Measurements from ENCODE around the gene ZNF839.

Gene ZNF839

GRCh38 chr14:102374264-102374663, 54.7 kb downstream of the ZNF839 start:
- Histone ChIP-seq H3K9ac (ENCODE audit: low read length) (no peak overlapping the region), H3K36me3 (ENCODE audit: low read length) (no peaks in the 10 kb centered on the region), H3F3A (ENCODE audit: insufficient read depth) (no peaks in the 10 kb centered on the region), H2AFZ (ENCODE audit: low read depth, low read length, severe bottlenecking) (no peak overlapping the region), H3K9me3 (ENCODE audit: insufficient read depth, low read length) (no peaks in the 10 kb centered on the region), H3K4me3 (ENCODE audit: insufficient read depth, low read length, poor library complexity, severe bottlenecking) (no peak overlapping the region), H3K27ac (ENCODE audit: low read depth, low read length) (no peak overlapping the region), H3K27me3 (ENCODE audit: low read length) (no peaks in the 10 kb centered on the region), H3K79me2 (ENCODE audit: insufficient read depth, low read length) (no peaks in the 10 kb centered on the region), H3K9me2 (replicated peaks; ENCODE audit: insufficient read depth, low read length) (no peaks in the 10 kb centered on the region), H3K4me2 (ENCODE audit: low read depth, low read length, poor library complexity, severe bottlenecking) (no peak overlapping the region), H4K20me1 (ENCODE audit: low read depth, low read length) (no peaks in the 10 kb centered on the region)
- TF ChIP-seq EZH2phosphoT487 (conservative IDR thresholded peaks at IDR 0.05; ENCODE audit: low read length) (no peak), CTCF (IDR thresholded peaks at IDR 0.05; ENCODE audit: insufficient read depth, low read length, poor library complexity, severe bottlenecking) (no peak)

- Histone ChIP-seq H3F3A (ENCODE audit: insufficient read depth) (no peaks in the 10 kb centered on the region), H4K20me1 (ENCODE audit: low read depth, low read length) (no peaks in the 10 kb centered on the region), H3K79me2 (ENCODE audit: insufficient read depth, low read length) (no peaks in the 10 kb centered on the region), H3K9me2 (replicated peaks; ENCODE audit: insufficient read depth, low read length) (no peaks in the 10 kb centered on the region), H3K27ac (ENCODE audit: low read depth, low read length) (no peak overlapping the region), H2AFZ (ENCODE audit: low read depth, low read length, severe bottlenecking) (no peak overlapping the region), H3K27me3 (ENCODE audit: low read length) (no peaks in the 10 kb centered on the region), H3K36me3 (ENCODE audit: low read length) (no peaks in the 10 kb centered on the region), H3K4me2 (ENCODE audit: low read depth, low read length, poor library complexity, severe bottlenecking) (no peak overlapping the region), H3K4me3 (ENCODE audit: insufficient read depth, low read length, poor library complexity, severe bottlenecking) (no peak overlapping the region), H3K9ac (ENCODE audit: low read length) (no peak overlapping the region), H3K9me3 (ENCODE audit: insufficient read depth, low read length) (no peaks in the 10 kb centered on the region)
- TF ChIP-seq EZH2phosphoT487 (conservative IDR thresholded peaks at IDR 0.05; ENCODE audit: low read length) (no peak), CTCF (IDR thresholded peaks at IDR 0.05; ENCODE audit: insufficient read depth, low read length, poor library complexity, severe bottlenecking) (no peak)
These were observed 55.6 kb downstream of the ZNF839 start for GRCh38 chr14:102375119-102375518.

GRCh38 chr14:102377696-102378095, 58.1 kb downstream of the ZNF839 start:
- Histone ChIP-seq H3K9me2 (replicated peaks; ENCODE audit: insufficient read depth, low read length) (no peaks in the 10 kb centered on the region), H4K20me1 (ENCODE audit: low read depth, low read length) (no peaks in the 10 kb centered on the region), H3K27ac (ENCODE audit: low read depth, low read length) (no peak overlapping the region), H3K4me2 (ENCODE audit: low read depth, low read length, poor library complexity, severe bottlenecking) (no peak overlapping the region), H3F3A (ENCODE audit: insufficient read depth) (no peaks in the 10 kb centered on the region), H3K27me3 (ENCODE audit: low read length) (no peaks in the 10 kb centered on the region), H3K79me2 (ENCODE audit: insufficient read depth, low read length) (no peaks in the 10 kb centered on the region), H3K4me3 (ENCODE audit: insufficient read depth, low read length, poor library complexity, severe bottlenecking) (no peak overlapping the region), H3K9me3 (ENCODE audit: insufficient read depth, low read length) (no peaks in the 10 kb centered on the region), H2AFZ (ENCODE audit: low read depth, low read length, severe bottlenecking) (no peak overlapping the region), H3K9ac (ENCODE audit: low read length) (no peak overlapping the region), H3K36me3 (ENCODE audit: low read length) (no peaks in the 10 kb centered on the region)
- no peak for TF ChIP-seq CTCF (IDR thresholded peaks at IDR 0.05; ENCODE audit: insufficient read depth, low read length, poor library complexity, severe bottlenecking)
- no peak for TF ChIP-seq EZH2phosphoT487 (conservative IDR thresholded peaks at IDR 0.05; ENCODE audit: low read length)
